HepG2 (cell line): ENCODE measurements around the gene EMILIN1. TPM values are rescaled to one million over a fixed set of nuclear protein-coding genes. Genes with fewer than 3 reads are reported as not detected.

Experiments used
- ATAC-seq: fragments of 200-7000 bp; cut with Tn5 transposase; 3 replicates; pipeline ENCODE4 v1.9.1; 2020; ENCODE audit warnings: mild to moderate bottlenecking, moderate library complexity
- BruUV-seq: library from RNA; stranded (reverse); fragments of 400-500 nt; replicated peaks from 2 replicates; lab custom pipeline; 2021; lab: Mats Ljungman, UMichigan
- CTCF ChIA-PET: fragments of 300-600 bp; formaldehyde crosslinking; extraction: SDS; loops from one replicate; lab custom pipeline; 2021; ENCODE audit warnings: low total read pairs, inconsistent platforms, low intra/inter-chr PET ratio; lab: Yijun Ruan, JAX
- POLR2A ChIA-PET: fragments of 350-600 bp; sonication (Branson Sonifier 250); formaldehyde crosslinking; loops from one replicate; lab custom pipeline; 2020; ENCODE audit warnings: antibody characterized with exemption, inconsistent platforms; lab: Yijun Ruan, JAX
- DNase-seq: peaks from one replicate; pipeline ENCODE4 v3.0.0-alpha.2; 2015; ENCODE audit warnings: low spot score
- FAIRE-seq: peaks from 3 replicates; lab custom pipeline; 2011; peaks lifted over from hg19 to GRCh38; lab: Jason Lieb, UNC
- H2AFZ ChIP-seq: one replicate; pipeline ENCODE4 v1.6.1; 2011; ENCODE audit warnings: low read length, inconsistent platforms
- H3K27ac ChIP-seq: fragments of 300-600 bp; 3 replicates; pipeline ENCODE4 v1.8.0; 2011; ENCODE audit warnings: mixed run types, mild to moderate bottlenecking, mixed read lengths, low read length, inconsistent platforms; ENCODE audit not compliant: insufficient read depth; ENCODE audit errors: extremely low read length
- H3K27me3 ChIP-seq, 2 experiments: fragments of 200-600 bp in 1 of 2; 2 replicates in 1 of 2; 3 replicates in 1 of 2; pipeline versions ENCODE4 v1.6.0 to v1.8.0; 2011; ENCODE audit warnings: low read length in 2 of 2, mild to moderate bottlenecking in 2 of 2, moderate library complexity in 2 of 2, inconsistent platforms in 1 of 2; ENCODE audit not compliant: insufficient read depth in 2 of 2, control insufficient read depth in 1 of 2
- H3K36me3 ChIP-seq, 2 experiments: fragments of 200-600 bp in 1 of 2; replicated peaks in 1 of 2; 2 replicates in 1 of 2; 3 replicates in 1 of 2; pipeline versions ENCODE4 v1.5.1 to v1.8.0; 2011; ENCODE audit warnings: low read length in 2 of 2, inconsistent platforms in 1 of 2; ENCODE audit not compliant: insufficient read depth in 2 of 2, control insufficient read depth in 1 of 2
- H3K4me1 ChIP-seq: 2 replicates; pipeline ENCODE4 v1.5.1; 2012; ENCODE audit warnings: low read length, inconsistent platforms; ENCODE audit not compliant: insufficient read depth
- H3K4me2 ChIP-seq: 2 replicates; pipeline ENCODE4 v1.6.0; 2011; ENCODE audit warnings: low read depth, low read length, inconsistent platforms
- H3K4me3 ChIP-seq, 3 experiments: fragments of 200-600 bp in 1 of 3; sonication (generic), shearing (Covaris generic) in 1 of 3; replicated peaks in 1 of 3; 2 replicates each; pipeline ENCODE4 v1.5.1; 2011 to 2016; ENCODE audit warnings: low read length in 3 of 3, inconsistent platforms in 2 of 3, low read depth in 2 of 3, mild to moderate bottlenecking in 2 of 3, control low read depth in 1 of 3, mixed read lengths in 1 of 3; ENCODE audit not compliant: insufficient read depth in 1 of 3
- H3K79me2 ChIP-seq: one replicate; pipeline ENCODE4 v1.6.1; 2011; ENCODE audit warnings: low read length, inconsistent platforms; ENCODE audit not compliant: insufficient read depth
- H3K9ac ChIP-seq: 2 replicates; pipeline ENCODE4 v1.6.0; 2011; ENCODE audit warnings: mild to moderate bottlenecking, low read depth, low read length, inconsistent platforms; ENCODE audit not compliant: insufficient read depth
- H3K9me3 ChIP-seq: 2 replicates; pipeline ENCODE4 v1.5.1; 2012; ENCODE audit warnings: mild to moderate bottlenecking, low read length
- H4K20me1 ChIP-seq: 2 replicates; pipeline ENCODE4 v1.6.0; 2011; ENCODE audit warnings: inconsistent platforms, mild to moderate bottlenecking, low read length, moderate library complexity; ENCODE audit not compliant: insufficient read depth
- AGO1 ChIP-seq: fragments of 200-400 bp; formaldehyde crosslinking; IDR thresholded peaks from 2 replicates; pipeline ENCODE4 v1.6.1; 2017; ENCODE audit warnings: mild to moderate bottlenecking, low read depth, low read length, moderate library complexity; ENCODE audit not compliant: poor library complexity, severe bottlenecking
- ATF7-NPFF ChIP-seq: sonication (generic); formaldehyde crosslinking; IDR thresholded peaks from 2 replicates; pipeline ENCODE4 v1.8.1; 2023; ENCODE audit warnings: mild to moderate bottlenecking, low read depth, missing genetic modification reagents, moderate library complexity
- BCL6 ChIP-seq: IDR thresholded peaks from 2 replicates; pipeline ENCODE4 v1.6.1; 2016; ENCODE audit warnings: missing genetic modification reagents, missing compliant biosample characterization
- FOXM1 ChIP-seq: sonication (generic); formaldehyde crosslinking; IDR thresholded peaks from 2 replicates; pipeline ENCODE4 v1.5.0; 2020; ENCODE audit warnings: missing genetic modification reagents
- HNF4G ChIP-seq, 2 experiments: sonication (generic) in 1 of 2; formaldehyde crosslinking in 1 of 2; IDR thresholded peaks; 2 replicates each; pipeline versions ENCODE4 v1.4.0 to v1.6.1; 2011 to 2020; ENCODE audit warnings: borderline replicate concordance in 2 of 2, low read depth in 2 of 2, mild to moderate bottlenecking in 2 of 2, low read length in 1 of 2, missing genetic modification reagents in 1 of 2, moderate library complexity in 1 of 2
- KMT2B ChIP-seq: IDR thresholded peaks from 2 replicates; pipeline ENCODE4 v1.6.1; 2016; ENCODE audit warnings: missing genetic modification reagents, missing compliant biosample characterization
- ZFAT ChIP-seq: sonication (generic); formaldehyde crosslinking; conservative IDR thresholded peaks from 2 replicates; pipeline ENCODE4 v1.8.1; 2023; ENCODE audit warnings: missing genetic modification reagents, inconsistent platforms
- ZNF446 ChIP-seq: sonication (generic); formaldehyde crosslinking; IDR thresholded peaks from 2 replicates; pipeline ENCODE4 v1.5.0; 2020; ENCODE audit warnings: mild to moderate bottlenecking, missing genetic modification reagents
- ZNF460 ChIP-seq: sonication (generic); formaldehyde crosslinking; IDR thresholded peaks from 2 replicates; pipeline ENCODE4 v1.5.1; 2020; ENCODE audit warnings: missing genetic modification reagents, mild to moderate bottlenecking, borderline replicate concordance
- ZNF781 ChIP-seq: sonication (generic); formaldehyde crosslinking; IDR thresholded peaks from 2 replicates; pipeline ENCODE4 v1.5.1; 2020; ENCODE audit warnings: borderline replicate concordance, mild to moderate bottlenecking, missing genetic modification reagents; ENCODE audit errors: not compliant biosample characterization
- WGBS: methylation state at CpG from one replicate; pipeline ENCODE4 v1.1.6; 2017; ENCODE audit warnings: low lambda C conversion rate; 5-methylcytosine and 5-hydroxymethylcytosine counted together
- in situ Hi-C: cut with HindIII; loops from 2 replicates; pipeline ENCODE4 v1.10.0; 2017; ENCODE audit warnings: low pct_unique_long_range_greater_than_20kb; ENCODE audit not compliant: extremely low pct_ligation_motif_present
- intact Hi-C: fragments of 100-400 bp; cut with micrococcal nuclease; formaldehyde crosslinking; loops from one replicate; pipeline ENCODE4 v1.10.0; 2022; ENCODE audit not compliant: unreplicated experiment
- polyA plus RNA-seq, 8 experiments: library from polyadenylated mRNA; depleted of rRNA in 3 of 8; stranded (reverse) in 7 of 8; unstranded in 1 of 8; fragments of >200 nt; fragmentation: Illumina TruSeq in 4 of 8; extraction: Trizol in 4 of 8; gene quantifications; 2 replicates each; pipeline versions ENCODE4 v1.2.1 to v1.2.3, GENCODE V29; 2011 to 2016; ENCODE audit warnings: low read depth in 4 of 8, missing spikeins in 1 of 8, mixed read lengths in 1 of 8; ENCODE audit not compliant: insufficient read depth in 1 of 8
- total RNA-seq, 5 experiments: library from RNA; depleted of rRNA; stranded (reverse); fragments of >200 nt; fragmentation: Illumina TruSeq; extraction: Trizol; gene quantifications; 2 replicates each; pipeline ENCODE4 v1.2.3, GENCODE V29; 2016; ENCODE audit warnings: low read depth in 1 of 5
- TF ChIP-seq, protein P1 (sequence below): IDR thresholded peaks from 2 replicates; pipeline ENCODE4 v1.6.1; 2016; ENCODE audit warnings: missing compliant biosample characterization, missing genetic modification reagents, borderline replicate concordance
- TF ChIP-seq, protein P2 (sequence below): sonication (generic); formaldehyde crosslinking; IDR thresholded peaks from 2 replicates; pipeline ENCODE4 v1.4.0; 2020; ENCODE audit warnings: missing genetic modification reagents

EMILIN1 gene
- total and polyA plus RNA-seq, 2 of the 13 experiments (the other 11 are each of a cell fraction or from before 2014, with no cell fraction given): 8.1 to 9.7 TPM

DNA sequence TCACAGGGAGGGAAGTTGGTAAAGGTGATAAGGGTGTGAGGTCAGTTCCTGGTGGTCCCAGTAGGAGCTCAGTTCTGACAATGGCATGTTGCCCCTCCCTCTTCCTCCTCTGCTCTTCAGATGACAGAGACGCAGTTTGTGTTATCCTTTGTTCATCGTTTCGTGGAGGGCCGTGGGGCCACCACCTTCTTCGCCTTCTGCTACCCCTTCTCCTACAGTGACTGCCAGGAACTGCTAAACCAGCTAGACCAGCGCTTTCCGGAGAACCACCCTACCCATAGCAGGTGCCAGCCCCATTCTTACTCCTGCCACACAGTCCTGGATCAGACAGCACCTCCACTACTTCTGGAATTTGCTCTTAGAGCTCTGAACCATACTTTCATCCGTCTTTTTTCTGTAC, 24.6 kb upstream of the EMILIN1 start (continued):
- TF ChIP-seq, protein P1, sequence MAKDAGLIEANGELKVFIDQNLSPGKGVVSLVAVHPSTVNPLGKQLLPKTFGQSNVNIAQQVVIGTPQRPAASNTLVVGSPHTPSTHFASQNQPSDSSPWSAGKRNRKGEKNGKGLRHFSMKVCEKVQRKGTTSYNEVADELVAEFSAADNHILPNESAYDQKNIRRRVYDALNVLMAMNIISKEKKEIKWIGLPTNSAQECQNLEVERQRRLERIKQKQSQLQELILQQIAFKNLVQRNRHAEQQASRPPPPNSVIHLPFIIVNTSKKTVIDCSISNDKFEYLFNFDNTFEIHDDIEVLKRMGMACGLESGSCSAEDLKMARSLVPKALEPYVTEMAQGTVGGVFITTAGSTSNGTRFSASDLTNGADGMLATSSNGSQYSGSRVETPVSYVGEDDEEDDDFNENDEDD (CRISPR knock-in tag): no peak
- TF ChIP-seq FOXM1 (no peak), ZNF781 (CRISPR knock-in tag) (no peak), ZNF446 (CRISPR knock-in tag) (no peak), AGO1 (no peak), ZFAT (CRISPR knock-in tag) (no peak), ZNF460 (CRISPR knock-in tag) (no peak)

DNA sequence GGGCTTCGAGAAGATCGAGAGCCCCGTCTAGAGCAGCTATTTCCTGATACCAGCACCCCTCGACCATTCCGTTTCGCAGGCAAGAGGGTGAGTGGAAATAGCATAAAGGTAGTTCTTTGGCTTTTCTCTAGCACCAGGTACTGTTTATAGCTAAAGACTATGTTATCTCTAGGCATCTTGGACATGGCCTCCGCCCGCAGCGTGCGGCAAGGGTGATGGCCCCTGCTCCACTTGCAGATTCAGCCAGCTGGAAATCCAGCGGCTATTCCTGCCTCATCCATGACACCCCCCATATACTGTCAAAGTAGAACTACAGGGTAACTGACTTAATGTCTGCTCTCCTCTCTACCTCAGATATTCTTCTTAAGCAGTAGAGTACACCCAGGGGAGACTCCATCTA, 23.7 kb upstream of the EMILIN1 start:
- intact Hi-C loops (no loop called here), in situ Hi-C loops (no loop called here)
- Histone ChIP-seq H3K9me3 (no peaks in the 10 kb centered on the region), H4K20me1 (peaks cover 3% of the 10 kb centered on the region; the same call in 1 of the 2 replicates), H3K4me2 (no peak overlapping the region), H3K4me1 (peaks cover 14% of the 10 kb centered on the region), H2AFZ (no peak overlapping the region), H3K36me3 (peaks cover 15 to 63% of the 10 kb centered on the region in 2 experiments), H3K79me2 (peaks cover 8% of the 10 kb centered on the region), H3K27ac (no peak overlapping the region), H3K4me3 (no peak overlapping the region), H3K27me3 (no peaks in the 10 kb centered on the region; a peak in 1 of 5 replicates), H3K9ac (no peak overlapping the region)
- BruUV-seq: no TSS peak
- WGBS: 96% methylated on average over 11 of the region's 11 CpGs
- CTCF ChIA-PET: no interaction called here
- POLR2A ChIA-PET: interaction anchor here (1.4 to 6.4 kb wide), 3 partner anchors 17 to 29 kb away, joined by 3 to 88 read pairs (median 58); partner anchors contain the start of genes EMILIN1 and OST4
- FAIRE-seq (no peak), DNase-seq (no peak), ATAC-seq (no peak)
- TF ChIP-seq ATF7-NPFF (CRISPR knock-in tag) (no peak), HNF4G (IDR thresholded peaks at IDR 0.05; ENCODE audit: borderline replicate concordance, low read depth, low read length) (no peak), HNF4G (CRISPR knock-in tag; IDR thresholded peaks at IDR 0.05; ENCODE audit: borderline replicate concordance, low read depth) (no peak), KMT2B (CRISPR knock-in tag) (no peak), BCL6 (CRISPR knock-in tag) (no peak)
- TF ChIP-seq, protein P2, sequence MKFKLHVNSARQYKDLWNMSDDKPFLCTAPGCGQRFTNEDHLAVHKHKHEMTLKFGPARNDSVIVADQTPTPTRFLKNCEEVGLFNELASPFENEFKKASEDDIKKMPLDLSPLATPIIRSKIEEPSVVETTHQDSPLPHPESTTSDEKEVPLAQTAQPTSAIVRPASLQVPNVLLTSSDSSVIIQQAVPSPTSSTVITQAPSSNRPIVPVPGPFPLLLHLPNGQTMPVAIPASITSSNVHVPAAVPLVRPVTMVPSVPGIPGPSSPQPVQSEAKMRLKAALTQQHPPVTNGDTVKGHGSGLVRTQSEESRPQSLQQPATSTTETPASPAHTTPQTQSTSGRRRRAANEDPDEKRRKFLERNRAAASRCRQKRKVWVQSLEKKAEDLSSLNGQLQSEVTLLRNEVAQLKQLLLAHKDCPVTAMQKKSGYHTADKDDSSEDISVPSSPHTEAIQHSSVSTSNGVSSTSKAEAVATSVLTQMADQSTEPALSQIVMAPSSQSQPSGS (CRISPR knock-in tag): no peak
